Naive B cell (primary cell): ENCODE data around the gene AGO1. TPM values are rescaled to one million over a fixed set of nuclear protein-coding genes. Genes with fewer than 3 reads are reported as not detected.
"Not testable (repeated sequence)": the region's sequence is repeated elsewhere in the genome, so short reads cannot be mapped to it uniquely, and the experiment has no call there.

ENCODE experiments used
- ATAC-seq, 2 donors: fragments of 150-1000 bp; cut with Tn5 transposase; 2 replicates each; pipeline ENCODE4 v1.10.0; 2021; ENCODE audit warnings: low read depth in 2 of 2, mild to moderate bottlenecking in 2 of 2, moderate library complexity in 2 of 2
- DNase-seq: peaks from one replicate; pipeline ENCODE4 v3.0.0; 2022
- H3K27ac Mint-ChIP-seq, 6 donors: one replicate each; pipeline ENCODE4 v1.8.0; 2020 to 2022; ENCODE audit warnings: mild to moderate bottlenecking in 6 of 6, mixed read lengths in 6 of 6, moderate library complexity in 5 of 6, inconsistent platforms in 2 of 6
- H3K27me3 Mint-ChIP-seq, 3 donors: one replicate each; pipeline ENCODE4 v1.8.0; 2021 to 2022; ENCODE audit warnings: mixed read lengths in 3 of 3, mild to moderate bottlenecking in 1 of 3
- H3K36me3 Mint-ChIP-seq, 2 donors: one replicate each; pipeline ENCODE4 v1.8.0; 2020 to 2022; ENCODE audit warnings: mixed read lengths in 2 of 2, inconsistent platforms in 1 of 2, mild to moderate bottlenecking in 1 of 2
- H3K4me1 Mint-ChIP-seq, 3 donors: one replicate each; pipeline ENCODE4 v1.8.0; 2020 to 2022; ENCODE audit warnings: mixed read lengths in 3 of 3, inconsistent platforms in 1 of 3, mild to moderate bottlenecking in 1 of 3, moderate library complexity in 1 of 3
- H3K4me3 Mint-ChIP-seq, 8 donors: one replicate each; pipeline ENCODE4 v1.8.0; 2020 to 2022; ENCODE audit warnings: mild to moderate bottlenecking in 8 of 8, mixed read lengths in 8 of 8, moderate library complexity in 8 of 8, inconsistent platforms in 2 of 8
- H3K9me3 Mint-ChIP-seq, 7 donors: one replicate each; pipeline ENCODE4 v1.8.0; 2020 to 2022; ENCODE audit warnings: mixed read lengths in 7 of 7, mild to moderate bottlenecking in 5 of 7, inconsistent platforms in 2 of 7, moderate library complexity in 1 of 7
- polyA plus RNA-seq, 6 donors: library from polyadenylated mRNA; unstranded; fragments of 300-500 nt; fragmentation: Illumina TruSeq; gene quantifications; one replicate each; pipeline ENCODE4 v1.2.3, GENCODE V29; 2021; ENCODE audit warnings: low read depth in 6 of 6

The AGO1 gene
- polyA plus RNA-seq, 6 donors from 2014 or later = 3.1 to 12.6 (median 11.8) TPM

- Mint-ChIP-seq H3K36me3 (no peaks in the 10 kb centered on the region), H3K27ac (peak overlapping the region in 4 of 6 donors; percentile 43 to 93 (median 56)), H3K4me3 (peak overlapping the region in 6 of 8 donors; percentile 0 to 99 (median 77))
These were observed 1.1 kb upstream of the AGO1 start for GRCh38 chr1:35881850-35882273.

DNA sequence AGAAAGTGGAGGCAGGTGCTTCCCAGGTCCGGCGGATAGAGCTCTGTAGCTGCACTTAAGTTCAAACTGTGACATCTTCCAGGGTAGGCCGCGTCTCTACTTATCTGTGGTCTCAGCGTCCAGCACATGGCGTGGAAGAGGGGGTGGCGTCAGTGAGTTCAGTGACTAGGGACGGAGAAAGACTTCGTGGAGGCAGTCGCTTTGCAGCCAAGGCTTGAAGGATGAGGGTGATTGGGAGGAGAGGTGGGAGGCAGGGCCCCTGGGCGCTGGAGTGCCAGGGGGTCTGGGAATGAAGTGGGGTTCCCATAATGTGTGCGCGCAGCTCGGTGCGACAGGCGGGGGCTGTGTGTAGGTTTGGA lies 444 bp upstream of the AGO1 start:
- ATAC-seq = no peak
- DNase-seq = no peak
- peaks cover 0 to 6% (median 3%) of the 10 kb centered on the region in 3 donors for H3K27me3 Mint-ChIP-seq
- peaks cover 40 to 52% (median 50%) of the 10 kb centered on the region in 3 donors for H3K4me1 Mint-ChIP-seq
- H3K9me3 Mint-ChIP-seq = no peaks in the 10 kb centered on the region
- no peaks in the 10 kb centered on the region for H3K36me3 Mint-ChIP-seq
- H3K27ac Mint-ChIP-seq = peak overlapping the region; percentile 43 to 93 (median 74)
- peak overlapping the region; percentile 43 to 99 (median 89) for H3K4me3 Mint-ChIP-seq

More at GRCh38 chr1:35881850-35882273, 1.1 kb upstream of the AGO1 start:
- DNase-seq (no peak), ATAC-seq (no peak)
- Mint-ChIP-seq H3K4me1 (peaks cover 33 to 45% (median 43%) of the 10 kb centered on the region in 3 donors), H3K27me3 (peaks cover 0 to 6% (median 3%) of the 10 kb centered on the region in 3 donors), H3K9me3 (no peaks in the 10 kb centered on the region)

DNA sequence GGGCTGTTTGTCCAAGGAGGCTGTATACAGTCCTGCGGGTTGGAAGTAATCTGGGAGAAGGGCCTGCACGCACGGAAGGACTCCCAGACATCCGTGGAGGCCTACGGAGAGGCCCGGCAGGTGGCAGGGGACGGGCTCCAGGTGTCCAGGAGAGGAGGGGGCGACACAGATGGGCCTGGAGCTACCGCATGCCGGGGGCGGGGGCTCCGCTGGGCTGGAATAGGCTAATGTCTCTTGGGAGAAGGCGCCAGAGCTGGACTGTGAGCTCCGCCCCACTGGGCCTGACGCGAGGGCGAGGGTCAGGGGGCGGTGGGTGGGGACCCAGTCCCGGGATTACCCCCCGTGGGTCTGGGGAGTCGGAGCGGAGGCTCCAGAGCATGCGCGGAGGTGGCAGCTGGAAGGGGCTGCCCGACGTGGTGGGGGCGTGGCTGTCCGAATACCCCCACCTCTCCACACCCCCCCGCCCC lies 659 bp downstream of the AGO1 start:
- Mint-ChIP-seq H3K4me3 (peak overlapping the region; percentile 89 to 99 (median 96)), H3K27me3 (peaks cover 0 to 6% (median 3%) of the 10 kb centered on the region in 3 donors), H3K4me1 (peaks cover 46 to 61% (median 61%) of the 10 kb centered on the region in 3 donors), H3K9me3 (no peaks in the 10 kb centered on the region), H3K36me3 (peaks cover 3% of the 10 kb centered on the region in 2 donors), H3K27ac (peak overlapping the region; percentile 11 to 96 (median 92))
- DNase-seq (peak; percentile 33), ATAC-seq (peak in 1 of 2 donors; percentile 10)

DNA sequence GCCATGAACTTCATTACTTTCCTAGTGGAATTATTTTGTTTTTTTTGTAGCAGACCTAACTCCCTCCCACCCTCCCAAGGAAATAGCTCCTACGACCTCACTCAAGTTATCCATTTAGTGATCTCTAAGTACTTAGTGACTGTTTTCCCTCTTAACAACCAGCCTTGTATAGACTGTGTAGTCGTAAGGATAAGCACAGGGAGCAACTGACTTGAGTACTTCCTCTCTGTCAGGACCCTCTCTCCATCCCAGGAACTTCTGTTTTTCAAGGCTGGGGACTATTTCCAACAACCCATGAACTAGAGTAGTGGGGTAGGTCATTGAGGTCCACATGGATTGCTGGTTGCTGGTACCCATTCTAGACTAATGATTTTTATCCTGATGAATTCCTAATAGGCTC lies 1.9 kb downstream of the AGO1 start:
- H3K27ac Mint-ChIP-seq = peak overlapping the region in 5 of 6 donors; percentile 8 to 96 (median 78)

DNA sequence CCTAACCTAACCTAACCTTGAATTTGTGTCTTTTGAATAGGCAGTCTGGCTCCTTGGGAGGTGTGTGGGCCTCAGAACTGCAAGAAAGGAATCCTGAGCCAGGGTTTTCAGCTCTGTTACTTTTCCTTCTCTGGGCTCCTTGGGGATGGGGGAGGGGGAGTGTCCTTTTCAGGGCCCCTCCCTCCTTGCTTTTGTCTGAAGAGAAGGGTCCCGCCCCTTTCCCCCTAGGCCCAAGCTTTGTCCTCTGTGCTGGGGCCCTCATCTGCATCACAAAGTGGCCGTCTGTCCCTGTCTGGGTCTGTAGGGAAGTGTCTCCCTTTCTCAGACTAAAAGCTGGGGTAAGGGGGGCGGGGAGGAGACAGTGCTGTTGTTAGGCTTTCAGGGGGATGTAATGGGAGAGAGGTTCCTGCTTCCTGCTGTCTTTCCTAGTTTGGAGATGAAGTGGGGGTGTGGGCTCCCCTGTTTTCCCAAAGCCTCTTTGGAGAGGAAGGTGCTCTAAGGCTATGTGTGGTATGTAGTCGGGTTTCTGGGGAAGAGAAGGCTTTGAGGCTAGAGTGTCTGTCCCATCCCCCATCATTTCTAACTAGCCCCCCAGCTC lies 3.1 kb downstream of the AGO1 start:
- H3K36me3 Mint-ChIP-seq = peaks cover 7 to 8% of the 10 kb centered on the region in 2 donors
- H3K4me1 Mint-ChIP-seq = peaks cover 49 to 70% (median 65%) of the 10 kb centered on the region in 3 donors
- no peaks in the 10 kb centered on the region for H3K9me3 Mint-ChIP-seq
- DNase-seq (no peak), ATAC-seq (no peak)
- H3K4me3 Mint-ChIP-seq = peak overlapping the region in 4 of 8 donors; percentile 23 to 89 (median 78)
- H3K27me3 Mint-ChIP-seq = peaks cover 0 to 6% (median 0%) of the 10 kb centered on the region in 3 donors
- peak overlapping the region; percentile 47 to 96 (median 90) for H3K27ac Mint-ChIP-seq

More for the DNA sequence above, 1.9 kb downstream of the AGO1 start:
- no peak for DNase-seq
- no peak for ATAC-seq
- Mint-ChIP-seq H3K9me3 (no peaks in the 10 kb centered on the region), H3K36me3 (peaks cover 5 to 8% of the 10 kb centered on the region in 2 donors), H3K4me1 (peaks cover 49 to 68% (median 65%) of the 10 kb centered on the region in 3 donors), H3K27me3 (peaks cover 0 to 6% (median under 1%) of the 10 kb centered on the region in 3 donors), H3K4me3 (peak overlapping the region in 7 of 8 donors; percentile 21 to 99 (median 61))

DNA sequence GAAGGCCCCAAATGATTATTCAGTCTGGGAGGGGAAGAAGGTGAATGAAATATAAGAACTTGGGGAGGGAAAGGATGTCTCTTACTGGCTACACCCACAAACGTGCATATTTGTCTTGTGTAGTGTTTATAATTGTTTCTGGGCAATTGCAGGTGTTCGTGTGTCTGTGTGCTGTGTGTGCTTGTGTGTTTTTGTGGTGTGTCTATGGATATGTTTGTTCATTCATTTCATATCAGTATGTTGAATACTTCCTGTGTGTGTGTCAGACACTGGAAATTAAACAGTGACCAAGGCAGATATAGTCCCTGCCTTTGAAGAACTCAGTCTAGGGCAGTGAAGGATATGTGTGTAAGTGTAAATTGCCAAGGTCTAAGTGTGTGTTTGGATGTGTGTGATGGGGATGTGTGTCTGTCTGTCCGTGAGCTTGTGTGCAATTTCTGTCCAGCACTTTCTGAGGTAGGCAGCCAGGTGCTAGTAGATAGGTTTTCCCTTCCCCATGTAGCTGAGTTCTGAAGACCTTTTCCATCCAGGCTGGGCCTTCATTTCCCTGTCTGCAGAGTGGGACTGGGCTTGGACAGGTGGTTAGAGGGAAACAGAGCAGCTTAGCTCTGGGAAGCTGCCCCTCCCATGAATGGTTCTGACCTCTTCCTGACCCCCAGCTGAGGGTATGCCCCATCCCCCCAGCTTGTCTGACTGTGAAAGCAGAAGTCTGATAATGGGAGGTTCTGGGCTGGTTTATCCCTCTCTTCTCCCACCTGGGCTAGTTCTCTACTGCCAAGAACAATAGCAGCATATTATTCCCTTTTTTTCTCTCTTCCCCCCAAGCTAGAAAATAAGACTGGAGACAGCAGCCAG lies 3.8 kb downstream of the AGO1 start:
- Mint-ChIP-seq H3K27ac (peak overlapping the region; percentile 47 to 96 (median 90)), H3K9me3 (no peaks in the 10 kb centered on the region), H3K4me3 (peak overlapping the region; percentile 5 to 89 (median 48)), H3K36me3 (peaks cover 8 to 9% of the 10 kb centered on the region in 2 donors), H3K27me3 (peaks cover 0 to 5% (median 0%) of the 10 kb centered on the region in 3 donors), H3K4me1 (peaks cover 48 to 70% (median 64%) of the 10 kb centered on the region in 3 donors)
- DNase-seq (peak; percentile 43), ATAC-seq (peak; percentile 31 to 33)

GRCh38 chr1:35887508-35887907 lies 4.5 kb downstream of the AGO1 start:
- ATAC-seq (no peak), DNase-seq (no peak)
- Mint-ChIP-seq H3K36me3 (peaks cover 8 to 9% of the 10 kb centered on the region in 2 donors), H3K4me1 (peaks cover 41 to 66% (median 57%) of the 10 kb centered on the region in 3 donors), H3K4me3 (peak overlapping the region; percentile 36 to 89 (median 60)), H3K9me3 (no peaks in the 10 kb centered on the region), H3K27ac (peak overlapping the region; percentile 47 to 96 (median 90)), H3K27me3 (no peaks in the 10 kb centered on the region)

DNA sequence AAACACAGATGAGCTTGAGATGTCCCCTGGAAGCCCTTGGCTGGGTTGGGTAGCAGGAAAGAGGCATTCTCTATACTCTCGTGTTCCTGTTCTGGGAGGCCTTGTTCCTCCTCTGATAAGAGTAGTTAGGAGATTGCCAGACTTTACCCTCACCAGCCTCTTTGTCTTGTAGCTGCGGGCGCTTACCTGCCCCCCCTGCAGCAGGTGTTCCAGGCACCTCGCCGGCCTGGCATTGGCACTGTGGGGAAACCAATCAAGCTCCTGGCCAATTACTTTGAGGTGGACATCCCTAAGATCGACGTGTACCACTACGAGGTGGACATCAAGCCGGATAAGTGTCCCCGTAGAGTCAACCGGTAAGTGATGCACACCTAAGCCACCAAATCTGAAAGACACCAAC lies 5.2 kb downstream of the AGO1 start:
- Mint-ChIP-seq H3K4me1 (peaks cover 38 to 69% (median 60%) of the 10 kb centered on the region in 3 donors), H3K9me3 (no peaks in the 10 kb centered on the region), H3K4me3 (peak overlapping the region in 2 of 8 donors; percentile 13 to 29), H3K27me3 (no peaks in the 10 kb centered on the region), H3K36me3 (peaks cover 8 to 9% of the 10 kb centered on the region in 2 donors), H3K27ac (peak overlapping the region in 3 of 6 donors; percentile 43 to 92 (median 76))
- ATAC-seq (no peak), DNase-seq (no peak)

DNA sequence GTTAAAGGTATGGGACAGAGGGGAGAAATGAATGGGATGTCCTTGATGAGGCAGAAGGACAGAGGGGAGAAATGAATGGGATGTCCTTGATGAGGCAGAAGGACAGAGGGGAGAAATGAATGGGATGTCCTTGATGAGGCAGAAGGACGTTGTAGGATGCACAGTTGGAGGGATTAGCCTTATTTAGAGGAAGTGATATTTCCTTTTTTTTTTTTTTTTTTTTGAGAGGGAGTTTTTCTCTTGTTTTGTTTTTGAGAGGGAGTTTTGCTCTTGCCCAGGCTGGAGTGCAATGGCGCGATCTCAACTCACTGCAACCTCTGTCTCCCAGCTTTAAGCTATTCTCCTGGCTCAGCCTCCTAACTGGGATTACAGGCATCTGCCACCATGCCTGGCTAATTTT lies 6.0 kb downstream of the AGO1 start:
- not testable (repeated sequence) for H3K9me3 Mint-ChIP-seq, DNase-seq, H3K36me3 Mint-ChIP-seq, ATAC-seq, H3K27me3 Mint-ChIP-seq, H3K4me3 Mint-ChIP-seq
- Mint-ChIP-seq H3K27ac (peak overlapping the region; percentile 37 to 95 (median 74)), H3K4me1 (peaks cover 39 to 73% (median 61%) of the 10 kb centered on the region in 3 donors)

- Mint-ChIP-seq H3K9me3 (no peaks in the 10 kb centered on the region), H3K27me3 (no peaks in the 10 kb centered on the region), H3K4me1 (peaks cover 21 to 49% (median 34%) of the 10 kb centered on the region in 3 donors), H3K4me3 (no peak overlapping the region), H3K27ac (peak overlapping the region; percentile 91 to 99 (median 96)), H3K36me3 (peaks cover 8 to 15% of the 10 kb centered on the region in 2 donors)
- ATAC-seq = no peak
- DNase-seq = no peak
These were observed 10.3 kb downstream of the AGO1 start for GRCh38 chr1:35893051-35893879.

DNA sequence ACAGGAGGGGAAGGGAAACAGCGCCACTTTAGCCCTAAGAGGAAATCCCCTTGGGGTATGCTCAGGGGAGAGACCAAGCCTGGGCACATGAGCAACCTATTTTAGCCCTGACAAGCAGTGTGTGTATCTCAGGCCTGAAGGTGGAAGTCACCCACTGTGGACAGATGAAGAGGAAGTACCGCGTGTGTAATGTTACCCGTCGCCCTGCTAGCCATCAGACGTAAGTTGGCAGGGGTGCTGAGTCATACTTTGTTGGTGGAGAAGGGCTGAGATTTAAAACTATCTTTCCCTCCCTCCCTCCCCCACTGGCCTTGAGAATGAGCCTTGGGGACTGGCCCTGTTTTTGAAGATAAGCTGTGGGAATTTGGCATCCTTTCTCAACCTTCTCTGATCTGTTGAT lies 11.2 kb downstream of the AGO1 start:
- Mint-ChIP-seq H3K36me3 (peaks cover 6 to 10% of the 10 kb centered on the region in 2 donors), H3K4me3 (peak overlapping the region in 5 of 8 donors; percentile 36 to 86 (median 55)), H3K9me3 (no peaks in the 10 kb centered on the region), H3K27me3 (no peaks in the 10 kb centered on the region), H3K27ac (peak overlapping the region; percentile 91 to 99 (median 96)), H3K4me1 (peaks cover 16 to 42% (median 26%) of the 10 kb centered on the region in 3 donors)
- DNase-seq (peak; percentile 73), ATAC-seq (peak; percentile 100)

GRCh38 chr1:35894656-35895055 lies 11.6 kb downstream of the AGO1 start:
- Mint-ChIP-seq H3K27me3 (no peaks in the 10 kb centered on the region), H3K36me3 (peaks cover 7 to 10% of the 10 kb centered on the region in 2 donors), H3K9me3 (no peaks in the 10 kb centered on the region), H3K4me1 (peaks cover 16 to 40% (median 26%) of the 10 kb centered on the region in 3 donors), H3K27ac (peak overlapping the region in 5 of 6 donors; percentile 30 to 97 (median 96)), H3K4me3 (peak overlapping the region in 1 of 8 donors; percentile 25)
- ATAC-seq (no peak), DNase-seq (no peak)
